ENCODE data around the gene SEPTIN5.

Gene SEPTIN5

DNA sequence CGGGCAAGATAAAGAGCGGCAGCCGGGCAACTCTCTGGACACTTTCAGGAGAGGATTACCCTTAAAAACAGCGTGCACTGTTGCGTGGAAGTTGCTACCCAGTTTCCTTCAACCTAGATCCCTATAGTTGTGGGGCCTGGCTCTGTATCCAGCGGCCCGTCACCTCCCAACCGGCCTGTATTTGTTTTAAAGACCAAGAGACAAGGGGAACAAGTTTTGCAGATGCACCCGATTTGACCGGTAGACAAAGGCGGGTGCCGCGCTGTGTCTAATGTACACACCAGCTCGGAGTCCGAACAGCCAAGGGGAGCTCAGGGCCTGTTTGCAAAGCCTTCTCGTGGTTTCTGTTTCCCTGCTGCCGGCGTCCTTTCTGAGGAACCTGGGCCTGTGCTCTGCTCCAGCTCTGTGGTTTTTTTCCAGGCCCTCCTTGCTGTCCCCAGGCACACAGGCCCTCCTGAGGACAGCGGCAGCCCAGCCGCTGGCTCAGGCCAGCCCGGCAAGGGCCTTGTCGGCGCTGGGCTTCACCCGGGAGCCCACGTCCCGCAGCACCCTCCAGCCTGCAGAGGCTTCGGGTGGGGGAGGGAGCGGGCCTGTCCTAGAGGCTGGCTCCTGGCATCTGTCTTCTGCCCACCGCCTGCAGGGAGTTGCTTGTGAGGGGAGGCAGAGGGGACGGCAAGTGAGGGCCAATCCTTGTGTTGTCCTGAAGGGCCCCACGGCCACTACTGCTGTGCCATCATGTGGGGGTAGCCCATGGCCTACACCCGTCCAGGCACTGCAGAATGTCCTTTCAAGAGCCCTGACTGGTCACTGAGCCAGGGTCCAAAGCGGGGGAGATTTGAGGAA, 47.6 kb downstream of the SEPTIN5 start:
- no peak for DNase-seq (ENCODE audit: low read depth)

DNA sequence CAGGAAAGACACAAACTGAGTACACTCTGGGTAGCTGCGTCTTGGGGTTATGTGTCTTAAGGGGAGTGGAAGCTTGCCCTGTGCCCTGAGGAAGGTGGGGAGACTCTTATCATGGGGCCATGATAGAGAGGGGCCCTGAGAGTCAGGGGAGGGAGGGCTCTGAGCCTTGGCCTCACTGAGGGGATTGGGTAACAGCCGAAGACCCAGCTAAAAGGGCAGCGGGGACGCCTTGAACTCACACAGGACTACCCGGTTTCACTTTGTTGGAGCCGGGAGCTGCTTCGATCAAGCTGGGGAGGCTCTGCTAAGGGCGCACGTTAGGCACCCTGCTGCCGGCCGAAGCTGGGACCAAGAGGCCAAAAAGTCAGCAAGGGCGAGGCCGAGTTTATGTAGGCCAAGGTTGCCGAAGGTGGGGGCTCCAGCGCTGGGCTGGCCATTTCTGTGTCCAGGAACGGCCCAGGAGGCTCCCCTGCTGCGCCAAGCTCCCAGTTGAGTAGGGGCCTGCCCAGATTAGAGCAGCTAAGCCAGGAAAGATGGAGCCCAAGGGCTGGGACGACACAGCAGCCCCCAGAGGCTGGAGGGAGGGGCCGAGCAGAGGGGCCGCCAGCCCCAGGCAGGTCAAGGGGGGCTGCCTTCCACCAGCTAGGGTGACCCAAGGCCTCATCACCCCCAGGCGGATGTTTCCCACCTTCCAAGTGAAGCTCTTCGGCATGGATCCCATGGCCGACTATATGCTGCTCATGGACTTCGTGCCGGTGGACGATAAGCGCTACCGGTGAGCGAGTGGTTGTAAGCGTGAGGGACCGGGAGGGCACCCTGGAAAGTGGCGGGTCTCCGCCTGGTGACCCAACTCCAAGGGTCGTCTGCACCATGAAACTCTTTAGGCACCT, 48.5 kb downstream of the SEPTIN5 start:
- DNase-seq (ENCODE audit: low read depth), result no peak

DNA sequence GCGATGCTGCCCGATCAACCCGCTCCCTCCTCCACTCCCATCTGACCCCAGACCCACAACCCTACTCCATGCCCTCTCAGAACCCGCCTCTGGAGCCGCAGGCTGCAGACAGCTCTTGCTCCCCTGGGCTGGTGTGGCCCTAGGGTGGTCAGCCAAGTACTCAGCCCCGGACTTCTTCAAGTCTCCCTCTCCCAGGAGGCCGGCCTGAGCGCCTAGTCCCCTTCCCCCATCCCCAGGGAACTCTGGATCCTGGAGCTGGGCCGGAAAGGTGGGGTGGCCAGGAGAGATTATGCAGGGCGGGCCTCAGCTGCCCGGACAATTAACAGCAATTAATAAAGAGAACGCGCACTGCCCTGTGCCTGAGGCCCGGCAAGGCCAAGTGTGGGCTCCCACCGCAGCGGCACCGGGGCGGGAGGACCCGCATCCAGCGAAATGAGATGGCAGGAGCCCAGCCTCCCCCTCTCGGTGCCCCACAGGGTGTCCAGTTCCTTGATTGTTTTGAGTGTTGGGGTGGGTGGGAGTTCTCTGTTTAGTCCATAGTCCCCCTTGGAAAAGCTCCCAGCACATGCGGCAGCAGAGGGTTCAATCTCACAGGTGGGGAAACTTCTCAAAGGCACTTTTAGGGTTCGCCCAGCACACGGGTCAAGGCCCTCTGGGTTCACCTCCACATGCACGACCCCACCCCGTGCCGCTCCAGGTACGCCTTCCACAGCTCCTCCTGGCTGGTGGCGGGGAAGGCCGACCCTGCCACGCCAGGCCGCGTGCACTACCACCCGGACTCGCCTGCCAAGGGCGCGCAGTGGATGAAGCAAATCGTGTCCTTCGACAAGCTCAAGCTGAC, 49.4 kb downstream of the SEPTIN5 start:
- no peak for DNase-seq (ENCODE audit: low read depth)

DNA sequence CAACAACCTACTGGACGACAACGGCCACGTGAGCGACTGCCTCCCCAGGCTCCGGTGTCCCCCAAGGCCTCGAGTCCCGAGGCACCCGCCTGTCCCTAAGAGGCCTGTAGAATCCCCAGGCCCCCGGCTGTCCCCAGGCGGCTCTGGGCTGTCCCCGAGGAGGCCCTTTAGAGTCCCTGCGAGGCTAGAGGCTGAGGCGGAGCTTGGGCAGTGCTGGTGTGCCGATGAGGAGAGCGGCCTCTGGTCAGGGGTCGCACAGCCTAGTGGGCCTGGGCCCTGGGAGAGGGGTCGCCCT, 49.9 kb downstream of the SEPTIN5 start:
- DNase-seq (ENCODE audit: low read depth), result no peak

DNA sequence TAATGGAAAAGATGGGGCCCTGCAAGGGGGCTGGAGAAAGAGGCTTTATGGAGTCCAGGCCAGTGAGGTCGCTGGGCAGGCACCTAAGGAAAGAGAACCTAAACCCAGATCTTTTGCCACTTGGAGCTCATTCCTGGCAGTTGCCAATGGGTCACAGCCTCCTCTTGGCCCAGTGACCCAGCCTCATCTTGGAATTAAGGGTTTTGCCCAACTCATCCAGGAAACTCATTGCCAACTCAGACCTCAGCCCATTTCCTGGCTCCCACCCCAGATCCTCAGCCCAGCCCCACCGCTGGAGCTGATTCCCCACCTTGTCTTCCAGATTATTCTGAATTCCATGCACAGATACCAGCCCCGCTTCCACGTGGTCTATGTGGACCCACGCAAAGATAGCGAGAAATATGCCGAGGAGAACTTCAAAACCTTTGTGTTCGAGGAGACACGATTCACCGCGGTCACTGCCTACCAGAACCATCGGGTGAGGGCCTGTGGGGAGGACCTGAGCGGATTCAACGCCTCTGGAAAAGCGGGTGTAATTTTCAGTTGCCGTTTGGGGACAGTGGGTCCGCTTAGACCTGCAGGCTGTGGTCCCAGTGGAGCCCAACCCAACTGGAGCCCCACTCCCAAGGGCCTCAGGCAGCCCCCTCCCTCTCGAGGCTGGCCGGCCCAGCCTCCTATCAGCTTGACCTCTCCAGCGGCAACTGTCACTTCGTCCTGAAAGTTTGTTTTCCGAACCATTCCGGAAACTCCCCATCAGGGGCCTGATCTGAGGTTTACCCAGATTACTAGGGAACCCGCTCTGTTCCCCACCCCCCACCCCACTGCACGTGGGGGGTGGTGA, 50.6 kb downstream of the SEPTIN5 start:
- DNase-seq (ENCODE audit: low read depth), result no peak

DNA sequence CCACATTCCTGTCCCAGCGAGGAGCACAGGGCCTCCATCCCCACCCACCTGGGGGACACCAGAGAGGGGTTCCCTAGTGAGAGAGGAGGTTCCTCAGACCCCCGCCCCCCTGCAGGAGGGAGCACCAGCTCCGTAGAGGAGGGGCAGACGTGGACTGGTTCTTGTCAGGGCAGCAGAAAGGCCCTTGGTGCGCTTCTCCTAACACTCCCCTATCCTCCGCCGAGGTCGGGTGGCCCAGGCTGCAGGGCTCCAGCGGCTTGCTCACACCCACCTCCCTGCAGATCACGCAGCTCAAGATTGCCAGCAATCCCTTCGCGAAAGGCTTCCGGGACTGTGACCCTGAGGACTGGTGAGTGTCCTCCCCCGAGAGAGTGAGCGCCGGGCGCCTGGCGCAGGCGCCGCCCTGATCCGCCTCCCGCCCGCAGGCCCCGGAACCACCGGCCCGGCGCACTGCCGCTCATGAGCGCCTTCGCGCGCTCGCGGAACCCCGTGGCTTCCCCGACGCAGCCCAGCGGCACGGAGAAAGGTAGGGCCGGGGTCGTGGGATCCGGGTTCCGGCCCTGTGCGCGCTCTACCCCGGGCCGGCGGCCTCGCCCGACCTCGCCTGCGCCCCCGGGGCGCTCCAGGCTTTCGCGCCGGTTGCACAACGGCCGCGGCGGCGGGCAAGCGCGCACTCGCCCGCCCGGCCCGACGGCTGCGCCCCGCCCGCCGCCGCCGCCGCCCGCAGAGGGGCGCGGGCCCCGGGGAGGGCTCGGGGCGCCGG, 51.4 kb downstream of the SEPTIN5 start:
- no peak for DNase-seq (ENCODE audit: low read depth)

DNA sequence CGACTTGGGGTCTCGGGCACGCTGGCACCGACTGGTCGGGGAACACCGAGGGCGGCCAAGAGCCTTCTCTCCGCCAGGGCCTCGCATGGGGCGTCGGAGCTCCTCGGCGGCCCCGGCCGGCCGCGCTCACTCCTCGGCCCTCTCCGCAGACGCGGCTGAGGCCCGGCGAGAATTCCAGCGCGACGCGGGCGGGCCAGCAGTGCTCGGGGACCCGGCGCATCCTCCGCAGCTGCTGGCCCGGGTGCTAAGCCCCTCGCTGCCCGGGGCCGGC, 51.9 kb downstream of the SEPTIN5 start:
- DNase-seq (ENCODE audit: low read depth), result no peak

DNA sequence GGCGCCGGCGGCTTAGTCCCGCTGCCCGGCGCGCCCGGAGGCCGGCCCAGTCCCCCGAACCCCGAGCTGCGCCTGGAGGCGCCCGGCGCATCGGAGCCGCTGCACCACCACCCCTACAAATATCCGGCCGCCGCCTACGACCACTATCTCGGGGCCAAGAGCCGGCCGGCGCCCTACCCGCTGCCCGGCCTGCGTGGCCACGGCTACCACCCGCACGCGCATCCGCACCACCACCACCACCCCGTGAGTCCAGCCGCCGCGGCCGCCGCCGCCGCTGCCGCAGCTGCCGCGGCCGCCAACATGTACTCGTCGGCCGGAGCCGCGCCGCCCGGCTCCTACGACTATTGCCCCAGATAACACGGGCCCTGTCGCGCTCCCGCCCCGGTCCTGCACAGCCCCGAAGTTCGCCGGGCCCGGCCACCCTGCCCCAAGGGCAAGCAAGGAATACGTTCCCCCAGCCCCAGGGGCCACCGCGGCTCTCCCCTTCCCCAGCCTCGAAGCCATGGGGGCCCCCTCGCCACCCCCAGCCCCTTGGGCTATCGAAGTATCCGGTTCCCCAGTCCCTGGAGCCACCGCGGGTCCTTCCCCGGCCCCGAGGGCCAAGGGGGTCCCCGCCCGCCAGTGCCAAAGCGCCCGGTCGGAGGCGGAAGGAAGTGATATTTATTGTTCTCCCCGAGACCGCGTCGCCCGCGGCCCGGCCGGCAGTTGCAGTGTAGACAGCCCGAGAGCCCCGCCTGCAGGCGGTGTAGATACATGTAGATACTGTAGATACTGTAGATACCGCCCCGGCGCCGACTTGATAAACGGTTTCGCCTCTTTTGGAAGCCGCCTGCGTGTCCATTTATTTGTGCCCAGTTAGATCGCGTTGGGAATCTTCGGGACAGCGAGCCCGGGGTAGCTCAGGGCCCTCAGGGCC, 52.5 kb downstream of the SEPTIN5 start:
- no peak for DNase-seq (ENCODE audit: low read depth)

DNA sequence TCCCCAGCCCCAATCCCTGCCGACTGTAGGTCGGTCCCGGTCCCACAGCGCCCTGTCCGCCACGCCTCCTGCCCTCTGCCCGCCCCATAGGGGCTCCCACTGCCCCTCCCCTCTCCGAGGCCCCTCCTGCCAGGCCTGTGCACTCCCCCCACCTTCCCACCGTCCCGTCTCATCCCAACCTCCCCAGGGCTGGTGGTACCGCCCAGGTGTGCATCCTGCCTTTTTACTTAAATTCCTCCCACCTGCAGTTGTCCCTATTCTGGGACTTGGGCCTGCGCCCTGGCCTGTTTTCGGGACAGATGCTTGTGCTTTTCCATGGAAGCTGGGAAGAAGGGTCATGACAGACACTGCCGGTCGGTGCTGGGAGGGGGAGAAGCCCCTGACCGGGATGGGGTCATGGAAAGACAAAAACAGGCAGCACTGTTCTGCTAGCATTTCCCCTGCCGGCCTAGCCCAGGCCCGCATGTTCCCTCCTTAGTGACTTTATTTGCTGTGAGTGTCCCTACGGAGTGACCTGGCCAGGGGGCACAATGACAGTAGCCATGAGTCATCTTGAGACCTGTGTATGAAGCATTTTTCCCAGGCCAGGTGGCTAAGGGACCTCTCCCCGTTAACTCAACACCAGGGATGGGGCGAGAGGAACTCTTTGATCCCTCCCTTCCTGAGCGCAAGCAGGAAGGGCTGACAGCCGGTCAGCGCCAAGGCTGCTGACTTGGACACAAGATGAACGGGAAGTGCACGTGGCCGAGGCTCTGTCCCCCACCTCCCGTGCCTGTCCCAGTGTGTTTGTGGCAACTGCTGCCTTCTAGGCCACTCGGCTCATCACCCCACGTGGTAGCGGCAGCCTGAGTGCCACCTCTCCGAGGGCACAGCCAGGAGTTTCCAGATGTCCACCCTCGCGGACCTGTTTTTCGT, 53.4 kb downstream of the SEPTIN5 start:
- no peak for DNase-seq (ENCODE audit: low read depth)

DNA sequence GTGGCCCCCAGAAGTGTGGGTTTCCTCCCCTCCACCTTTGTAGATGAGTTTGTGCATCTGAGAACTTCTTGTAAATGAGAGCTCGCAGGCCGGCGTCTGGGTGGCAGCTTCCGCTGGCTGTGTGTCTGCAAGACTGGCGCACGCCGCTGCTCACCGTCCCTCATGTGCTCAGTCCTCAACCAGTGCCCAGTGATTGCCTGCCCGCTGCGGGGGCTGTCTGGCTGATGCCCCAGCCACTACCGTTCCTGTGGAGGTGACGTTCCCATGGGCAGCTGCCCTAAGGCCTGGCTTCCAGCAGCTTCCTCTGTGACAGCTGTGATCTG, 55.1 kb downstream of the SEPTIN5 start:
- DNase-seq (ENCODE audit: low read depth), result no peak

DNA sequence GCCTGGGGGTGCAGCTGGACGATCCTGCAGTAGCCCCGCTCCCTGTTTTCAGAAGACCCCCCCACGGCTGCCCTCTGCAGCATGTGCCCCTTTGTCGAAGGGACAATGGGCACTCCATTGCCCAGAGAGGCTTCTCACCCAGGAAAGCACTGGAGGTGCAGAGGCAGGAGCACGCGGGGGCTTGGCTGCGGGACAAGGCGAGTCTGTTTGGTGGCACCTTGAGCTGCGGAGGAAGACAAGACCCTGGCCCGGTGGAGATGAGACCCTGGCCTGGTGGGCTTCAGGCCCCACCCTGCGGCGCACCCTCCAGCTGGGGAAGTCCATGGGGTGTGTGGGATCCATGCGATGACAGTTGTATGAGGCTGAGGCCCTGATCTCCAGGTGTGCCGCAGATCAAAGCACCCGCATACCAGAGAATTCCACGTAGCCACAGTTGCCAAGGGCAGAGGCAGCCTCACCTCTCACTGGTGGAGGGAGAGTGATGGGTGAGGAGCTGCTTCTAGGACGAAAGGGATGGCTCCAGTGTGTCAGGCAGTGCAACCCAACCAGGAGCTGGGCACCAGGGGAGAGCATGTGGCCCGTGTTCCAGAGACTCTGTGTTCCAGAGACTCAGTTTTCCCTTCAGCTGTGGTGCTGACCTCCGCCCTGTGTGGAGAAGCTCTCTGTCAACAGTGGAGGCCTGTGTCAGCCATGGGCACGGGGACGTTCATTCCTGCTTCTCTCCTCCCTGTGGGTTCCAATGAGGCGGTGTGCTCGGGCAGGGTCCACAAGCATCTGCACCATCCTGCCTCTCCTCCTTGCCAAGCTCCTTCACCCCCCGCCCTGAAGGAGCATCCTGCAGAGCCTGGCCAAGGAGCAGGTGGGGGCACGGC, 56.3 kb downstream of the SEPTIN5 start:
- no peak for DNase-seq (ENCODE audit: low read depth)

DNA sequence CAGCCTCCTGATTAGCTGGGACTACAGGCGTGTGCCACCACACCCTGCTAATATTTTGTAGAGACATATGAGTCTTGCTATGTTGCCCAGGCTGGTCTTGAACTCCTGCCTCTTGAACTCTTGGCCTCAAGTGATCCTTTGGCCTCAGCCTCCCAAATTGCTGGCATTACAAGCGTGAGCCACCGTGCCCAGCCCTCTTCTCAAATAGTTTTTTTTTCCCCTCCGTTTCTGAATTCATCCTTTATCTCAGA, 58.0 kb downstream of the SEPTIN5 start:
- no peak for DNase-seq (ENCODE audit: low read depth)
